Sigmoid colon (tissue), 4 donors: ENCODE results near the gene ZBTB21.

ENCODE experiments used
- EP300 ChIP-seq, 4 donors: sonication (generic); formaldehyde crosslinking; IDR thresholded peaks; one replicate each; pipeline ENCODE4 v1.6.1; 2017; ENCODE audit warnings: antibody characterized with exemption in 4 of 4
- POLR2A ChIP-seq, 2 donors: fragments of 450-650 bp; IDR thresholded peaks; one replicate each; pipeline ENCODE4 v1.6.1; 2016; ENCODE audit warnings: antibody characterized with exemption in 2 of 2, mild to moderate bottlenecking in 2 of 2, moderate library complexity in 2 of 2
- POLR2AphosphoS5 ChIP-seq, 4 donors: sonication (generic); formaldehyde crosslinking; IDR thresholded peaks; one replicate each; pipeline ENCODE4 v1.6.1; 2017; ENCODE audit warnings: antibody characterized with exemption in 4 of 4
- TF ChIP-seq, protein P1 (sequence below), 4 experiments: fragments of 450-650 bp in 3 of 4; fragments of 200-600 bp in 1 of 4; IDR thresholded peaks; one replicate each; pipeline ENCODE4 v1.5.1; 2016 to 2019; ENCODE audit warnings: antibody characterized with exemption in 4 of 4, mild to moderate bottlenecking in 3 of 4, moderate library complexity in 2 of 4

DNA sequence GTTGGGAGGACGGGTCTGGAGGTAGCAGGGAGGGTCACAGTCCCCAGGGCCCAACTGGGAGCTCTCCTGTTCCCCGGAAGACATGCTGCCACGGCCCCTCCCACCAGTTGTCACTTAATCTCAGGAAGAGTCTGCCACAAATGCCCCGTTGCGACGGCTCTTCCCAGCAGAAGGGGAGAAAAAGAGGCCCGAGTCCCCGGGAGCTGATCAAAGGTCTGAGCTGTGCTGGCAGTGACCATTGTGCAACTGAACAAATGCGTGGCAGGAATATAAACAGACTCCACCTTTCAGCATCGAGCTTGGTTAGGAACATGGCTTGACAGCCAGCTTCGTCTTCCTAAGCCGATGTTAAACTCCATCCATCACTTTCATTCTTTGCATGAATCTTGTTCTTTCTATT lies 27.8 kb upstream of the ZBTB21 start:
- TF ChIP-seq, protein P1, sequence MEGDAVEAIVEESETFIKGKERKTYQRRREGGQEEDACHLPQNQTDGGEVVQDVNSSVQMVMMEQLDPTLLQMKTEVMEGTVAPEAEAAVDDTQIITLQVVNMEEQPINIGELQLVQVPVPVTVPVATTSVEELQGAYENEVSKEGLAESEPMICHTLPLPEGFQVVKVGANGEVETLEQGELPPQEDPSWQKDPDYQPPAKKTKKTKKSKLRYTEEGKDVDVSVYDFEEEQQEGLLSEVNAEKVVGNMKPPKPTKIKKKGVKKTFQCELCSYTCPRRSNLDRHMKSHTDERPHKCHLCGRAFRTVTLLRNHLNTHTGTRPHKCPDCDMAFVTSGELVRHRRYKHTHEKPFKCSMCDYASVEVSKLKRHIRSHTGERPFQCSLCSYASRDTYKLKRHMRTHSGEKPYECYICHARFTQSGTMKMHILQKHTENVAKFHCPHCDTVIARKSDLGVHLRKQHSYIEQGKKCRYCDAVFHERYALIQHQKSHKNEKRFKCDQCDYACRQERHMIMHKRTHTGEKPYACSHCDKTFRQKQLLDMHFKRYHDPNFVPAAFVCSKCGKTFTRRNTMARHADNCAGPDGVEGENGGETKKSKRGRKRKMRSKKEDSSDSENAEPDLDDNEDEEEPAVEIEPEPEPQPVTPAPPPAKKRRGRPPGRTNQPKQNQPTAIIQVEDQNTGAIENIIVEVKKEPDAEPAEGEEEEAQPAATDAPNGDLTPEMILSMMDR (IDR thresholded peaks at IDR 0.05) = no peak
- no peak for TF ChIP-seq EP300 (IDR thresholded peaks at IDR 0.05)
- TF ChIP-seq POLR2A (IDR thresholded peaks at IDR 0.05) = no peak
- TF ChIP-seq POLR2AphosphoS5 (IDR thresholded peaks at IDR 0.05) = no peak
